ENCODE data around the gene OR56A4. TPM values are rescaled to one million over a fixed set of nuclear protein-coding genes. Genes with fewer than 3 reads are reported as not detected.

The OR56A4 gene
- total RNA-seq, 1 experiment from 2014 or later, result not detected

DNA sequence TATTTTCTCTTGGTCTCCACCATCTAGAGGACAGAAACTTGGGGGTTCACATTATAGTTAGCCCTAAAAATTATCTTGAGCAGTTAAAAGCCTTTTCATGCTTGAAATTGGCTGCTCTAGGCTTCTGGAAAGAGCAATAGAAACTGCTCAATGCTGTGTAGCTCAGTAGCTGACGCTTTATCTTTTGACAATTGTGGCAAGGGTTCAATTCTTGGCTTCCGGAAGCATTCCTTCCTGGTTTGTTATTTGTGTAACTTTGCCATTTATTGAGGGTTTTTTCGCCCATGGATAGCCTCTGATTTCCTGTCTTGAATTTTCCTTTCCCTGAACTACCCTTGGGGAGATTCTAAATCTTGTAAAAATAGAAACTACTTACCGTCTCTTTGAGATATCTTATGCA is 34.1 kb upstream of the OR56A4 start:
- Histone ChIP-seq H4K20me1 (ENCODE audit: low read length) (no peaks in the 10 kb centered on the region), H3K27ac (ENCODE audit: low read length) (no peak overlapping the region), H3K36me3 (ENCODE audit: low read depth, low read length) (no peaks in the 10 kb centered on the region), H3F3A (ENCODE audit: low read length, unreplicated experiment) (no peaks in the 10 kb centered on the region), H3K4me2 (ENCODE audit: low read length) (no peak overlapping the region), H3K9me3 (ENCODE audit: low read length) (no peaks in the 10 kb centered on the region), H3K27me3 (ENCODE audit: low read length) (peaks cover 14% of the 10 kb centered on the region; the same call in 1 of the 2 replicates), H3K9ac (ENCODE audit: low read length) (no peak overlapping the region), H3K4me3 (ENCODE audit: low read length) (no peak overlapping the region), H3K79me2 (ENCODE audit: low read length) (no peaks in the 10 kb centered on the region), H2AFZ (ENCODE audit: low read length) (no peak overlapping the region), H3K4me1 (ENCODE audit: insufficient read depth, low read length) (no peaks in the 10 kb centered on the region), H3K9me2 (replicated peaks; ENCODE audit: low read length) (no peaks in the 10 kb centered on the region)
- ATAC-seq (no peak), DNase-seq (no peak)
- BruUV-seq (replicated peaks), result no TSS peak
- TF ChIP-seq EZH2phosphoT487 (IDR thresholded peaks at IDR 0.05; ENCODE audit: borderline replicate concordance, low read length) (no peak), EZH2 (IDR thresholded peaks at IDR 0.05; ENCODE audit: low read length, unreplicated experiment) (no peak)
- TF ChIP-seq, protein P1, sequence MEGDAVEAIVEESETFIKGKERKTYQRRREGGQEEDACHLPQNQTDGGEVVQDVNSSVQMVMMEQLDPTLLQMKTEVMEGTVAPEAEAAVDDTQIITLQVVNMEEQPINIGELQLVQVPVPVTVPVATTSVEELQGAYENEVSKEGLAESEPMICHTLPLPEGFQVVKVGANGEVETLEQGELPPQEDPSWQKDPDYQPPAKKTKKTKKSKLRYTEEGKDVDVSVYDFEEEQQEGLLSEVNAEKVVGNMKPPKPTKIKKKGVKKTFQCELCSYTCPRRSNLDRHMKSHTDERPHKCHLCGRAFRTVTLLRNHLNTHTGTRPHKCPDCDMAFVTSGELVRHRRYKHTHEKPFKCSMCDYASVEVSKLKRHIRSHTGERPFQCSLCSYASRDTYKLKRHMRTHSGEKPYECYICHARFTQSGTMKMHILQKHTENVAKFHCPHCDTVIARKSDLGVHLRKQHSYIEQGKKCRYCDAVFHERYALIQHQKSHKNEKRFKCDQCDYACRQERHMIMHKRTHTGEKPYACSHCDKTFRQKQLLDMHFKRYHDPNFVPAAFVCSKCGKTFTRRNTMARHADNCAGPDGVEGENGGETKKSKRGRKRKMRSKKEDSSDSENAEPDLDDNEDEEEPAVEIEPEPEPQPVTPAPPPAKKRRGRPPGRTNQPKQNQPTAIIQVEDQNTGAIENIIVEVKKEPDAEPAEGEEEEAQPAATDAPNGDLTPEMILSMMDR (conservative IDR thresholded peaks at IDR 0.05; ENCODE audit: low read depth, low read length), result no peak
- CTCF ChIA-PET, result no interaction called here
- intact Hi-C loops (cut with micrococcal nuclease), result no loop called here
- POLR2A ChIA-PET (ENCODE audit: unreplicated experiment), result no interaction called here

GRCh38 chr11:6030708-6031405 is 24.1 kb upstream of the OR56A4 start, which contains the start of gene OR56A1:
Gene OR56A1, minus strand, starts transcription at chr11:6030758. Its CDS starts 3,066 bp downstream, at chr11:6027692.
- TF ChIP-seq EZH2phosphoT487 (IDR thresholded peaks at IDR 0.05; ENCODE audit: borderline replicate concordance, low read length), result no peak
- no peak for TF ChIP-seq EZH2 (IDR thresholded peaks at IDR 0.05; ENCODE audit: low read length, unreplicated experiment)
- TF ChIP-seq, protein P1 (conservative IDR thresholded peaks at IDR 0.05; ENCODE audit: low read depth, low read length), result no peak
- no TSS peak for BruUV-seq (replicated peaks)
- POLR2A ChIA-PET (ENCODE audit: unreplicated experiment), result no interaction called here
- DNase-seq, result no peak
- no peak within 1 kb of the TSS for H2AFZ ChIP-seq (ENCODE audit: low read length)
- no peak within 1 kb of the TSS for H3K9ac ChIP-seq (ENCODE audit: low read length)
- H3K4me3 ChIP-seq (ENCODE audit: low read length), result no peak within 1 kb of the TSS
- H3K4me1 ChIP-seq (ENCODE audit: insufficient read depth, low read length), result no peaks in the 10 kb centered on the region
- H3K9me3 ChIP-seq (ENCODE audit: low read length), result no peaks in the 10 kb centered on the region
- H3K4me2 ChIP-seq (ENCODE audit: low read length), result no peak within 1 kb of the TSS
- H3F3A ChIP-seq (ENCODE audit: low read length, unreplicated experiment), result no peaks in the 10 kb centered on the region
- CTCF ChIA-PET, result no interaction called here
- intact Hi-C loops (cut with micrococcal nuclease), result no loop called here
- H3K27ac ChIP-seq (ENCODE audit: low read length), result no peak within 1 kb of the TSS
- no peaks in the 10 kb centered on the region for H4K20me1 ChIP-seq (ENCODE audit: low read length)
- H3K27me3 ChIP-seq (ENCODE audit: low read length), result 0 out of 2 replicates have a peak, but pooled peaks cover 4% of the 10 kb centered on the region
- ATAC-seq, result no peak
- H3K36me3 ChIP-seq (ENCODE audit: low read depth, low read length), result no peaks in the 10 kb centered on the region
- H3K79me2 ChIP-seq (ENCODE audit: low read length), result no peaks in the 10 kb centered on the region
- no peaks in the 10 kb centered on the region for H3K9me2 ChIP-seq (replicated peaks; ENCODE audit: low read length)

DNA sequence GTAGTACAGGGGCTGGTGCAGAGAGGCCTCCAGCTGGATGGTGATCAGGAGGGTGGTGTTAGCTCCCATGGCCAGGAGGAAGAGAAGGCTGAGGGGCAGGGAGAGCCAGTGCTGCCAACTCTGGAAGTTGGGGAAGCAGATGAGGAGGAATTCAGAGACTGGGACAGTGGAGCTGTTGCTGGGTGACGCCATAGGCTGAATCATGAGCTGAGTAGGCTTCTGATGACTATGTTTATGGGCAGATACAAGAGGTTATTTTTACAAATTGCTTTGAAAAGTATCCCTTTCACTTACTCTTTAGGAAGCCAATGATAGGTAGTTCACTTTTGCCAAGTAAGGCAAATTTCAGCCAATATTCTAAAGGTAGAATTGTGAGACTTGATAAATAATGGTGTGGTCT is 20.8 kb upstream of the OR56A4 start:
- H3K36me3 ChIP-seq (ENCODE audit: low read depth, low read length), result no peaks in the 10 kb centered on the region
- H3K9me2 ChIP-seq (replicated peaks; ENCODE audit: low read length), result no peaks in the 10 kb centered on the region
- no peak for DNase-seq
- H3K9ac ChIP-seq (ENCODE audit: low read length), result no peak overlapping the region
- H3K79me2 ChIP-seq (ENCODE audit: low read length), result no peaks in the 10 kb centered on the region
- no peak overlapping the region for H3K27ac ChIP-seq (ENCODE audit: low read length)
- ATAC-seq, result no peak
- H3F3A ChIP-seq (ENCODE audit: low read length, unreplicated experiment), result no peaks in the 10 kb centered on the region
- intact Hi-C loops (cut with micrococcal nuclease), result no loop called here
- no peaks in the 10 kb centered on the region for H3K9me3 ChIP-seq (ENCODE audit: low read length)
- no TSS peak for BruUV-seq (replicated peaks)
- H3K4me3 ChIP-seq (ENCODE audit: low read length), result no peak overlapping the region
- no peaks in the 10 kb centered on the region for H3K4me1 ChIP-seq (ENCODE audit: insufficient read depth, low read length)
- ChIA-PET CTCF (no interaction called here), POLR2A (ENCODE audit: unreplicated experiment) (no interaction called here)
- no peak overlapping the region for H3K4me2 ChIP-seq (ENCODE audit: low read length)
- no peak overlapping the region for H2AFZ ChIP-seq (ENCODE audit: low read length)
- TF ChIP-seq EZH2 (IDR thresholded peaks at IDR 0.05; ENCODE audit: low read length, unreplicated experiment) (no peak), EZH2phosphoT487 (IDR thresholded peaks at IDR 0.05; ENCODE audit: borderline replicate concordance, low read length) (no peak)
- TF ChIP-seq, protein P1 (conservative IDR thresholded peaks at IDR 0.05; ENCODE audit: low read depth, low read length), result no peak
- no peaks in the 10 kb centered on the region for H4K20me1 ChIP-seq (ENCODE audit: low read length)
- H3K27me3 ChIP-seq (ENCODE audit: low read length), result no peaks in the 10 kb centered on the region

Measured in PC-3 (cell line).